ENCODE results near the gene HAGH.

DNA sequence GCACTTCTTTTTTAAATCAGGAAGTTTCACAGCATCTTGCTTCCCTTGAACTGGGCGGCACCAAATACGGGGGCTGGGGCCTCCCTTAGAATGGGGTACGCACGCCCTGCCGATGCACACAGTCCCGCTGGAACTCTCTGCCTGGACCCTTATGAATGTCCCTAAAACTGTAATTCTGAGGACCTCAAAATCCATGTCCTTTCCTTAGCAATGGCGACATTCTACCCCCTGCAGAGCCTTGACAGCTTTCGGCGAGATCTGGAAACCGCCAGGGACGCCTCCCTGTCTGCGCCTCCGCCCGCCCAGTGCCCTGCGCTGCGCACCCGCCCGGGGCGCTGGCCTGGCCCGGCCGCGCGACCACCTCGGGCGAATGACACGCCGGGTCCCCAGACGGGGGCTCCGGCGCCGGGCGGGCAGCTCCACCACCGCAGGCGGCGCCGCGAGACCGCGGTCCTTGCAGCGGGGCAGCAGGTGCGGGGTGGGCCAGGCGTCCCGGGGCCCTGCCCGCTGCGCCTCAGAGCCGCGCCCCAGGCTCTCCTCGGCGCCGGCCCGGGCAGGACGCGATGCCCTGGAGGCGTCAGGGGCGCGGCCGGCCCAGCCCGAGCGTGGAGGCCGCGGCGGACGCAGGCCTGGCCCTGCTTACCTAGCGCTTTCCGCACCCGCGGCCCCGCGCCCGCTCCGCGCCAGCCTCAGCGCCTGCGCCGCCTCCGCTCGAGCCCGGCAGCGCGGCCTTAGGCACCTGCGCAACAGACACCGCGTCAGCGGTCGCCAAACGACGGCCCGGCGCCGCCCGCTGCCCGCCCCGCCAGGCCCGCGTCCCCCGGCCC, 548 bp downstream of the HAGH start:
- TF ChIP-seq POLR2A (IDR thresholded peaks at IDR 0.05): no peak
- TF ChIP-seq, protein P1, sequence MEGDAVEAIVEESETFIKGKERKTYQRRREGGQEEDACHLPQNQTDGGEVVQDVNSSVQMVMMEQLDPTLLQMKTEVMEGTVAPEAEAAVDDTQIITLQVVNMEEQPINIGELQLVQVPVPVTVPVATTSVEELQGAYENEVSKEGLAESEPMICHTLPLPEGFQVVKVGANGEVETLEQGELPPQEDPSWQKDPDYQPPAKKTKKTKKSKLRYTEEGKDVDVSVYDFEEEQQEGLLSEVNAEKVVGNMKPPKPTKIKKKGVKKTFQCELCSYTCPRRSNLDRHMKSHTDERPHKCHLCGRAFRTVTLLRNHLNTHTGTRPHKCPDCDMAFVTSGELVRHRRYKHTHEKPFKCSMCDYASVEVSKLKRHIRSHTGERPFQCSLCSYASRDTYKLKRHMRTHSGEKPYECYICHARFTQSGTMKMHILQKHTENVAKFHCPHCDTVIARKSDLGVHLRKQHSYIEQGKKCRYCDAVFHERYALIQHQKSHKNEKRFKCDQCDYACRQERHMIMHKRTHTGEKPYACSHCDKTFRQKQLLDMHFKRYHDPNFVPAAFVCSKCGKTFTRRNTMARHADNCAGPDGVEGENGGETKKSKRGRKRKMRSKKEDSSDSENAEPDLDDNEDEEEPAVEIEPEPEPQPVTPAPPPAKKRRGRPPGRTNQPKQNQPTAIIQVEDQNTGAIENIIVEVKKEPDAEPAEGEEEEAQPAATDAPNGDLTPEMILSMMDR (IDR thresholded peaks at IDR 0.05): peak in 1 of 4 donors; percentile 8

Data from right lobe of liver (tissue), 4 donors.